NK-92 treated with Interleukin-12 subunit alpha and Interleukin-12 subunit beta, amount 100 ng/mL, for 24 hours (cell line): ENCODE measurements around the gene HS3ST3A1.
A peak's percentile ranks its signal among the peaks of the same experiment; 100 is the strongest.

Source experiments
- DNase-seq: peaks from one replicate; lab custom pipeline; 2025; lab: John Stamatoyannopoulos, UW

HS3ST3A1 gene

GRCh38 chr17:13598353-13599167 lies 3.2 kb downstream of the HS3ST3A1 start:
- no peak for DNase-seq

- DNase-seq: no peak
These were observed 3.9 kb downstream of the HS3ST3A1 start for GRCh38 chr17:13597723-13598347.

- DNase-seq: no peak
These were observed 5.3 kb downstream of the HS3ST3A1 start for GRCh38 chr17:13596241-13596923.

- no peak for DNase-seq
These were observed 6.2 kb downstream of the HS3ST3A1 start for GRCh38 chr17:13595599-13595899.

GRCh38 chr17:13594762-13595598 lies 6.7 kb downstream of the HS3ST3A1 start:
- peak; percentile 17 for DNase-seq

GRCh38 chr17:13594310-13594709 lies 7.4 kb downstream of the HS3ST3A1 start:
- no peak for DNase-seq

GRCh38 chr17:13593757-13594156 lies 8.0 kb downstream of the HS3ST3A1 start:
- DNase-seq: no peak

GRCh38 chr17:13593021-13593751 lies 8.5 kb downstream of the HS3ST3A1 start:
- no peak for DNase-seq

- DNase-seq: no peak
These were observed 9.3 kb downstream of the HS3ST3A1 start for GRCh38 chr17:13592427-13592826.

GRCh38 chr17:13590441-13590840 lies 11.3 kb downstream of the HS3ST3A1 start:
- DNase-seq: no peak

GRCh38 chr17:13589658-13590057 lies 12.1 kb downstream of the HS3ST3A1 start:
- DNase-seq: no peak

- no peak for DNase-seq
These were observed 14.0 kb downstream of the HS3ST3A1 start for GRCh38 chr17:13587487-13588338.

GRCh38 chr17:13584701-13585080 lies 17.0 kb downstream of the HS3ST3A1 start:
- DNase-seq: no peak

GRCh38 chr17:13583996-13584700 lies 17.6 kb downstream of the HS3ST3A1 start:
- DNase-seq: no peak

- DNase-seq: no peak
These were observed 18.8 kb downstream of the HS3ST3A1 start for GRCh38 chr17:13582776-13583547.

- no peak for DNase-seq
These were observed 19.8 kb downstream of the HS3ST3A1 start for GRCh38 chr17:13581925-13582324.

GRCh38 chr17:13580790-13581189 lies 20.9 kb downstream of the HS3ST3A1 start:
- no peak for DNase-seq

GRCh38 chr17:13576661-13577526 lies 24.8 kb downstream of the HS3ST3A1 start:
- DNase-seq: no peak
